PC-3 (cell line): ENCODE data around the gene TOP2B. TPM values are rescaled to one million over a fixed set of nuclear protein-coding genes. Genes with fewer than 3 reads are reported as not detected.

Source experiments
- ATAC-seq: fragments of 200-7000 bp; cut with Tn5 transposase; 2 replicates; pipeline ENCODE4 v1.9.1; 2020; ENCODE audit warnings: mild to moderate bottlenecking, moderate library complexity
- Bru-seq: library from RNA; stranded (reverse); fragments of 400-500 nt; gene quantifications from one replicate; lab custom pipeline; 2021; lab: Mats Ljungman, UMichigan
- BruChase-seq, 2 experiments: library from RNA; stranded (reverse); fragments of 400-500 nt; gene quantifications; one replicate each; lab custom pipeline; 2021; lab: Mats Ljungman, UMichigan
- BruUV-seq: library from RNA; stranded (reverse); fragments of 400-500 nt; replicated peaks from 2 replicates; lab custom pipeline; 2021; lab: Mats Ljungman, UMichigan
- CTCF ChIA-PET: fragments of 300-600 bp; sonication (Branson Sonifier 250); formaldehyde crosslinking; loops from one replicate; lab custom pipeline; 2022; ENCODE audit warnings: antibody characterized with exemption; lab: Charles Lee
- POLR2A ChIA-PET: fragments of 300-600 bp; sonication (Branson Sonifier 250); formaldehyde crosslinking; loops from one replicate; lab custom pipeline; 2022; ENCODE audit warnings: antibody characterized with exemption; ENCODE audit not compliant: unreplicated experiment; lab: Charles Lee
- DNase-seq: peaks from one replicate; pipeline ENCODE4 v3.0.0-alpha.2; 2015
- H2AFZ ChIP-seq: fragments of 300-600 bp; sonication (generic); 2 replicates; pipeline ENCODE4 v1.6.0; 2016; ENCODE audit warnings: antibody characterized with exemption, low read length
- H3F3A ChIP-seq: fragments of 300-600 bp; sonication (generic); one replicate; pipeline ENCODE4 v1.6.0; 2017; ENCODE audit warnings: antibody characterized with exemption, low read length, control low read depth, mild to moderate bottlenecking; ENCODE audit not compliant: unreplicated experiment
- H3K27ac ChIP-seq: fragments of 300-600 bp; sonication (generic); 2 replicates; pipeline ENCODE4 v1.5.1; 2016; ENCODE audit warnings: mild to moderate bottlenecking, low read length
- H3K27me3 ChIP-seq: fragments of 300-600 bp; sonication (generic); 2 replicates; pipeline ENCODE4 v1.6.1; 2016; ENCODE audit warnings: low read length, mixed read lengths
- H3K36me3 ChIP-seq: fragments of 300-600 bp; sonication (generic); 2 replicates; pipeline ENCODE4 v1.6.1; 2016; ENCODE audit warnings: low read depth, mixed run types, low read length, mixed read lengths
- H3K4me1 ChIP-seq: fragments of 300-600 bp; sonication (generic); 2 replicates; pipeline ENCODE4 v1.5.1; 2016; ENCODE audit warnings: low read length; ENCODE audit not compliant: insufficient read depth
- H3K4me2 ChIP-seq: fragments of 300-600 bp; sonication (generic); 2 replicates; pipeline ENCODE4 v1.6.0; 2016; ENCODE audit warnings: low read length
- H3K4me3 ChIP-seq: fragments of 300-600 bp; sonication (generic); 2 replicates; pipeline ENCODE4 v1.5.1; 2016; ENCODE audit warnings: mild to moderate bottlenecking, low read length, mixed read lengths
- H3K79me2 ChIP-seq: fragments of 300-600 bp; sonication (generic); 2 replicates; pipeline ENCODE4 v1.6.1; 2017; ENCODE audit warnings: low read length, mixed read lengths
- H3K9ac ChIP-seq: fragments of 300-600 bp; sonication (generic); 2 replicates; pipeline ENCODE4 v1.6.0; 2016; ENCODE audit warnings: mild to moderate bottlenecking, low read length
- H3K9me2 ChIP-seq: fragments of 300-600 bp; sonication (generic); replicated peaks from 2 replicates; pipeline ENCODE4 v1.6.1; 2016; ENCODE audit warnings: mixed run types, low read length, mixed read lengths
- H3K9me3 ChIP-seq: fragments of 300-600 bp; sonication (generic); 2 replicates; pipeline ENCODE4 v1.6.1; 2016; ENCODE audit warnings: low read length, mixed read lengths
- H4K20me1 ChIP-seq: fragments of 300-600 bp; sonication (generic); 2 replicates; pipeline ENCODE4 v1.6.1; 2016; ENCODE audit warnings: low read length, mixed read lengths
- CTCF ChIP-seq: fragments of 300-600 bp; sonication (generic); conservative IDR thresholded peaks from 2 replicates; pipeline ENCODE4 v1.5.1; 2017; ENCODE audit warnings: antibody characterized with exemption, low read depth, mild to moderate bottlenecking, low read length
- EZH2 ChIP-seq: fragments of 300-600 bp; sonication (generic); IDR thresholded peaks from one replicate; pipeline ENCODE4 v1.6.1; 2017; ENCODE audit warnings: antibody characterized with exemption, mild to moderate bottlenecking, low read length; ENCODE audit not compliant: unreplicated experiment
- EZH2phosphoT487 ChIP-seq: fragments of 300-600 bp; sonication (generic); IDR thresholded peaks from 2 replicates; pipeline ENCODE4 v1.6.1; 2018; ENCODE audit warnings: mild to moderate bottlenecking, antibody characterized with exemption, low read length, borderline replicate concordance
- intact Hi-C: fragments of 100-400 bp; cut with micrococcal nuclease; formaldehyde crosslinking; loops from 2 replicates; pipeline ENCODE4 v1.9.0; 2023
- long read RNA-seq: library from polyadenylated mRNA; unstranded; transcript quantifications from one replicate; pipeline ENCODE4 v2.0.0, GENCODE V29; 2021; ENCODE audit not compliant: unreplicated experiment
- total RNA-seq: library from RNA; depleted of rRNA; stranded (reverse); fragments of >200 nt; gene quantifications from 2 replicates; pipeline ENCODE4 v1.2.3, GENCODE V29; 2014; rRNA removed

Gene TOP2B
- 79.0 and 107 TPM in 2 replicates for total RNA-seq
- percentile 88 among the genes with signal in this experiment for Bru-seq, nascent RNA
- BruChase-seq, experiment 1, labeled RNA remaining after a 6-hour chase: percentile 87 among the genes with signal in this experiment
- BruChase-seq, experiment 2, labeled RNA remaining after a 2-hour chase: percentile 91 among the genes with signal in this experiment
- long read RNA-seq, full-length matches to known transcripts: 164 of 253 reads
- long read RNA-seq, partial matches to known transcripts: 69 of 253 reads
- long read RNA-seq, other reads (novel, unspliced or antisense): 20 of 253 reads

GRCh38 chr3:25664812-25665314, at the start of gene TOP2B:
TOP2B (minus strand) TSS chr3:25664907; CDS start chr3:25664297, 610 bp downstream.
- CTCF ChIA-PET: no interaction called here

GRCh38 chr3:25713341-25713985, 48.8 kb upstream of the TOP2B start:
- no peaks in the 10 kb centered on the region for H3K9me3 ChIP-seq
- peaks cover 1% of the 10 kb centered on the region; the same call in 1 of the 2 replicates for H3K36me3 ChIP-seq
- H3K4me2 ChIP-seq: no peak overlapping the region
- POLR2A ChIA-PET: no interaction called here
- no peaks in the 10 kb centered on the region for H3K4me1 ChIP-seq
- H3K9ac ChIP-seq: no peak overlapping the region
- no peak overlapping the region for H2AFZ ChIP-seq
- ATAC-seq (no peak), DNase-seq (no peak)
- no TSS peak for BruUV-seq
- CTCF ChIA-PET: no interaction called here
- no peaks in the 10 kb centered on the region for H4K20me1 ChIP-seq
- no peak overlapping the region for H3K27ac ChIP-seq
- no peaks in the 10 kb centered on the region for H3F3A ChIP-seq
- H3K9me2 ChIP-seq: no peaks in the 10 kb centered on the region
- no peak for TF ChIP-seq CTCF
- TF ChIP-seq EZH2: no peak
- no peak for TF ChIP-seq EZH2phosphoT487
- intact Hi-C loops: no loop called here
- no peak overlapping the region for H3K4me3 ChIP-seq
- H3K27me3 ChIP-seq: 0 out of 2 replicates have a peak, but pooled peaks cover 2% of the 10 kb centered on the region
- H3K79me2 ChIP-seq: no peaks in the 10 kb centered on the region

More at GRCh38 chr3:25664812-25665314, at the start of gene TOP2B:
- Histone ChIP-seq H3K79me2 (peaks cover 44% of the 10 kb centered on the region), H3K36me3 (no peaks in the 10 kb centered on the region), H4K20me1 (peaks cover 26% of the 10 kb centered on the region), H3K9me3 (no peaks in the 10 kb centered on the region), H3K9ac (peak within 1 kb of the TSS; percentile 83), H3K27me3 (no peaks in the 10 kb centered on the region), H3K4me3 (peak within 1 kb of the TSS; percentile 86), H2AFZ (peak within 1 kb of the TSS; percentile 80), H3K27ac (peak within 1 kb of the TSS; percentile 39), H3K4me2 (peak within 1 kb of the TSS; percentile 96), H3K9me2 (no peaks in the 10 kb centered on the region), H3F3A (no peaks in the 10 kb centered on the region), H3K4me1 (peaks cover 14% of the 10 kb centered on the region)
- DNase-seq: peak; percentile 97
- POLR2A ChIA-PET: no interaction called here
- TF ChIP-seq CTCF (no peak), EZH2 (no peak), EZH2phosphoT487 (no peak)
- peak; percentile 93 for ATAC-seq
- intact Hi-C loops: loop anchor here (2.0 to 5.0 kb wide), 3 partner anchors 62 to 118 kb away; partner anchors contain the start of gene NGLY1
- TSS peak; percentile 71 for BruUV-seq
